GM23338 (cell line): ENCODE data around the gene PCLO. TPM values are rescaled to one million over a fixed set of nuclear protein-coding genes. Genes with fewer than 3 reads are reported as not detected.

Source experiments
- ATAC-seq: fragments of 200-7000 bp; cut with Tn5 transposase; 3 replicates; pipeline ENCODE4 v1.9.1; 2020
- DNase-seq: peaks from one replicate; pipeline ENCODE4 v3.0.0-alpha.2; 2015; ENCODE audit warnings: low spot score
- H2AFZ ChIP-seq: fragments of 200-600 bp; sonication (generic); 2 replicates; pipeline ENCODE4 v1.8.0; 2016; ENCODE audit warnings: antibody characterized with exemption, mild to moderate bottlenecking, moderate library complexity
- H3F3A ChIP-seq: fragments of 200-600 bp; sonication (generic); replicated peaks from 2 replicates; pipeline ENCODE4 v1.8.0; 2017; ENCODE audit warnings: antibody characterized with exemption, mixed run types, low read depth
- H3K27ac ChIP-seq: fragments of 200-600 bp; sonication (generic); 2 replicates; pipeline ENCODE4 v1.6.1; 2016; ENCODE audit warnings: low read depth
- H3K27me3 ChIP-seq: fragments of 200-600 bp; sonication (generic); 2 replicates; pipeline ENCODE4 v1.8.0; 2016; ENCODE audit warnings: mild to moderate bottlenecking, mixed run types, moderate library complexity; ENCODE audit not compliant: insufficient read depth
- H3K36me3 ChIP-seq: fragments of 200-600 bp; sonication (generic); 2 replicates; pipeline ENCODE4 v1.8.0; 2016; ENCODE audit warnings: mild to moderate bottlenecking; ENCODE audit not compliant: insufficient read depth
- H3K4me1 ChIP-seq: fragments of 200-600 bp; sonication (generic); 2 replicates; pipeline ENCODE4 v1.8.0; 2016; ENCODE audit warnings: mild to moderate bottlenecking, moderate library complexity; ENCODE audit not compliant: insufficient read depth
- H3K4me2 ChIP-seq: fragments of 200-600 bp; sonication (generic); 2 replicates; pipeline ENCODE4 v1.7.1; 2017; ENCODE audit warnings: mixed run types
- H3K4me3 ChIP-seq: fragments of 200-600 bp; sonication (generic); 2 replicates; pipeline ENCODE4 v1.6.1; 2016; ENCODE audit warnings: mixed run types
- H3K79me2 ChIP-seq: fragments of 200-600 bp; sonication (generic); replicated peaks from 2 replicates; pipeline ENCODE4 v1.8.0; 2017; ENCODE audit warnings: mild to moderate bottlenecking; ENCODE audit not compliant: insufficient read depth
- H3K9me2 ChIP-seq: fragments of 200-600 bp; sonication (generic); 2 replicates; pipeline ENCODE4 v1.8.0; 2017; ENCODE audit not compliant: insufficient read depth
- H4K20me1 ChIP-seq: fragments of 200-600 bp; sonication (generic); replicated peaks from 2 replicates; pipeline ENCODE4 v1.8.0; 2017; ENCODE audit warnings: mild to moderate bottlenecking; ENCODE audit not compliant: insufficient read depth
- H3K27ac Mint-ChIP-seq: 2 replicates; pipeline ENCODE4 v1.8.0; 2020; ENCODE audit warnings: inconsistent platforms, mild to moderate bottlenecking, moderate library complexity, mixed read lengths
- H3K27me3 Mint-ChIP-seq: 3 replicates; pipeline ENCODE4 v1.8.0; 2022; ENCODE audit warnings: low read depth, mild to moderate bottlenecking, moderate library complexity, mixed read lengths, inconsistent platforms; ENCODE audit not compliant: insufficient read depth, poor library complexity
- H3K36me3 Mint-ChIP-seq: 3 replicates; pipeline ENCODE4 v1.8.0; 2021; ENCODE audit warnings: low read depth, mild to moderate bottlenecking, inconsistent platforms, moderate library complexity, mixed read lengths
- H3K4me1 Mint-ChIP-seq: 3 replicates; pipeline ENCODE4 v1.8.0; 2020; ENCODE audit warnings: mild to moderate bottlenecking, inconsistent platforms, mixed read lengths
- H3K4me3 Mint-ChIP-seq: 3 replicates; pipeline ENCODE4 v1.8.0; 2021; ENCODE audit warnings: moderate library complexity, mild to moderate bottlenecking, inconsistent platforms, mixed read lengths
- H3K9me3 Mint-ChIP-seq: 3 replicates; pipeline ENCODE4 v1.8.0; 2020; ENCODE audit warnings: moderate library complexity, mild to moderate bottlenecking, inconsistent platforms, mixed read lengths
- CREB1 ChIP-seq: fragments of 250-450 bp; sonication (Bioruptor Pico); IDR thresholded peaks from 2 replicates; pipeline ENCODE4 v1.5.0; 2020; ENCODE audit warnings: low read depth, mild to moderate bottlenecking, moderate library complexity
- CTCF ChIP-seq, 2 experiments: fragments of 200-600 bp in 1 of 2; sonication (generic) in 1 of 2; conservative IDR thresholded peaks; 2 replicates each; pipeline versions ENCODE4 v1.5.1 to v1.6.1; 2016 to 2017; ENCODE audit warnings: antibody characterized with exemption in 2 of 2, low read depth in 2 of 2, mild to moderate bottlenecking in 2 of 2, moderate library complexity in 1 of 2
- ETS1 ChIP-seq: IDR thresholded peaks from 2 replicates; pipeline ENCODE4 v1.6.1; 2016; ENCODE audit warnings: antibody characterized with exemption
- EZH2 ChIP-seq: fragments of 200-600 bp; sonication (generic); IDR thresholded peaks from one replicate; pipeline ENCODE4 v1.8.0; 2017; ENCODE audit warnings: antibody characterized with exemption, mild to moderate bottlenecking, low read depth; ENCODE audit not compliant: unreplicated experiment
- EZH2phosphoT487 ChIP-seq: fragments of 200-600 bp; sonication (generic); IDR thresholded peaks from one replicate; pipeline ENCODE4 v1.8.1; 2018; ENCODE audit warnings: antibody characterized with exemption; ENCODE audit not compliant: unreplicated experiment
- JUNB ChIP-seq: IDR thresholded peaks from one replicate; pipeline ENCODE4 v1.6.1; 2016; ENCODE audit warnings: antibody characterized with exemption; ENCODE audit not compliant: unreplicated experiment
- NANOG ChIP-seq: IDR thresholded peaks from 2 replicates; pipeline ENCODE4 v1.6.1; 2016; ENCODE audit warnings: antibody characterized with exemption, borderline replicate concordance
- POLR2AphosphoS5 ChIP-seq: IDR thresholded peaks from 2 replicates; pipeline ENCODE4 v1.6.1; 2016; ENCODE audit warnings: antibody characterized with exemption, low read depth
- REST ChIP-seq: IDR thresholded peaks from one replicate; pipeline ENCODE4 v1.6.1; 2018; ENCODE audit warnings: antibody characterized with exemption; ENCODE audit not compliant: unreplicated experiment
- STAT1 ChIP-seq: IDR thresholded peaks from one replicate; pipeline ENCODE4 v1.6.1; 2016; ENCODE audit warnings: antibody characterized with exemption; ENCODE audit not compliant: unreplicated experiment
- ZNF114 ChIP-seq: fragments of 250-450 bp; sonication (Bioruptor Pico); IDR thresholded peaks from 2 replicates; pipeline ENCODE4 v1.5.0; 2020; ENCODE audit warnings: mild to moderate bottlenecking, moderate library complexity
- ZNF331 ChIP-seq: fragments of 250-450 bp; sonication (Bioruptor Pico); IDR thresholded peaks from 2 replicates; pipeline ENCODE4 v1.5.0; 2020; ENCODE audit warnings: low read depth, mild to moderate bottlenecking, moderate library complexity
- ZNF462 ChIP-seq: fragments of 250-450 bp; sonication (Bioruptor Pico); IDR thresholded peaks from 2 replicates; pipeline ENCODE4 v1.5.0; 2020; ENCODE audit warnings: mild to moderate bottlenecking, moderate library complexity
- polyA plus RNA-seq: library from polyadenylated mRNA; unstranded; fragments of >200 nt; fragmentation: Nextera tagmentation; extraction: Ambion mirVana; gene quantifications from 2 replicates; pipeline ENCODE4 v1.2.1, GENCODE V29; 2016
- total RNA-seq: library from RNA; depleted of rRNA; stranded (reverse); fragments of >200 nt; shearing (Covaris generic); gene quantifications from 2 replicates; pipeline ENCODE4 v1.2.3, GENCODE V29; 2014

Gene PCLO
- total and polyA plus RNA-seq, 2 experiments from 2014 or later, result 7.4 to 9.1 TPM

- Mint-ChIP-seq H3K36me3 (no peaks in the 10 kb centered on the region), H3K4me3 (no peak overlapping the region), H3K9me3 (no peaks in the 10 kb centered on the region), H3K27ac (no peak overlapping the region), H3K4me1 (no peaks in the 10 kb centered on the region), H3K27me3 (peaks cover 5% of the 10 kb centered on the region)
- no peak overlapping the region for H3K27ac ChIP-seq
- H2AFZ ChIP-seq, result no peak overlapping the region
- TF ChIP-seq NANOG (no peak), EZH2phosphoT487 (no peak), JUNB (no peak), CTCF (conservative IDR thresholded peaks at IDR 0.05; ENCODE audit: low read depth in 2 of 2) (no peak), STAT1 (no peak), CREB1 (CRISPR knock-in tag) (no peak), ZNF462 (CRISPR knock-in tag) (no peak), ZNF331 (no peak), EZH2 (no peak), ETS1 (no peak), POLR2AphosphoS5 (no peak), ZNF114 (CRISPR knock-in tag) (no peak), REST (no peak)
- no peaks in the 10 kb centered on the region for H4K20me1 ChIP-seq
- H3K36me3 ChIP-seq, result no peaks in the 10 kb centered on the region
- ATAC-seq (no peak), DNase-seq (no peak)
- no peaks in the 10 kb centered on the region for H3K79me2 ChIP-seq
- H3K4me3 ChIP-seq, result no peak overlapping the region
- no peak overlapping the region for H3K4me2 ChIP-seq
- no peaks in the 10 kb centered on the region for H3K4me1 ChIP-seq
- no peaks in the 10 kb centered on the region for H3K27me3 ChIP-seq
- no peaks in the 10 kb centered on the region for H3F3A ChIP-seq
- no peaks in the 10 kb centered on the region for H3K9me2 ChIP-seq
Observed at GRCh38 chr7:82926477-82926876, 236.2 kb downstream of the PCLO start.
